Measurements from ENCODE around the gene GATA6. TPM values are rescaled to one million over a fixed set of nuclear protein-coding genes. Genes with fewer than 3 reads are reported as not detected.

The GATA6 gene
- total RNA-seq, 2 donors from 2014 or later = 106 to 158 TPM

- no peaks in the 10 kb centered on the region for H3K36me3 ChIP-seq (ENCODE audit: control insufficient read depth, insufficient read depth, low read length)
- Mint-ChIP-seq H3K4me1 (peaks cover 6% of the 10 kb centered on the region), H3K4me3 (no peak overlapping the region), H3K9me3 (no peaks in the 10 kb centered on the region), H3K36me3 (ENCODE audit: low read depth) (no peaks in the 10 kb centered on the region), H3K27ac (no peak overlapping the region), H3K27me3 (ENCODE audit: insufficient read depth) (peaks cover 41% of the 10 kb centered on the region)
- TF ChIP-seq, protein P1, sequence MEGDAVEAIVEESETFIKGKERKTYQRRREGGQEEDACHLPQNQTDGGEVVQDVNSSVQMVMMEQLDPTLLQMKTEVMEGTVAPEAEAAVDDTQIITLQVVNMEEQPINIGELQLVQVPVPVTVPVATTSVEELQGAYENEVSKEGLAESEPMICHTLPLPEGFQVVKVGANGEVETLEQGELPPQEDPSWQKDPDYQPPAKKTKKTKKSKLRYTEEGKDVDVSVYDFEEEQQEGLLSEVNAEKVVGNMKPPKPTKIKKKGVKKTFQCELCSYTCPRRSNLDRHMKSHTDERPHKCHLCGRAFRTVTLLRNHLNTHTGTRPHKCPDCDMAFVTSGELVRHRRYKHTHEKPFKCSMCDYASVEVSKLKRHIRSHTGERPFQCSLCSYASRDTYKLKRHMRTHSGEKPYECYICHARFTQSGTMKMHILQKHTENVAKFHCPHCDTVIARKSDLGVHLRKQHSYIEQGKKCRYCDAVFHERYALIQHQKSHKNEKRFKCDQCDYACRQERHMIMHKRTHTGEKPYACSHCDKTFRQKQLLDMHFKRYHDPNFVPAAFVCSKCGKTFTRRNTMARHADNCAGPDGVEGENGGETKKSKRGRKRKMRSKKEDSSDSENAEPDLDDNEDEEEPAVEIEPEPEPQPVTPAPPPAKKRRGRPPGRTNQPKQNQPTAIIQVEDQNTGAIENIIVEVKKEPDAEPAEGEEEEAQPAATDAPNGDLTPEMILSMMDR (conservative IDR thresholded peaks at IDR 0.05) = no peak
- WGBS, 2 experiments (ENCODE audit: insufficient coverage in 1 of 2, insufficient read length in 1 of 2) = 89 to 91% methylated on average over 5 to 7 of the region's 7 CpGs
- H3K9ac ChIP-seq (ENCODE audit: extremely low read depth, low read length, poor library complexity, severe bottlenecking) = no peak overlapping the region
- H3K27me3 ChIP-seq (ENCODE audit: control insufficient read depth, insufficient read depth, low read length, poor library complexity, severe bottlenecking) = no peaks in the 10 kb centered on the region
- no peaks in the 10 kb centered on the region for H3K9me3 ChIP-seq (ENCODE audit: control insufficient read depth, low read length)
- DNase-seq = no peak
- no peak overlapping the region for H3K27ac ChIP-seq (ENCODE audit: low read depth, low read length)
- H3K4me3 ChIP-seq (ENCODE audit: low read length) = no peak overlapping the region
- H3K4me1 ChIP-seq (ENCODE audit: control insufficient read depth, insufficient read depth, low read length) = no peaks in the 10 kb centered on the region
Measured at GRCh38 chr18:22229456-22230124, 60.2 kb downstream of the GATA6 start.

- WGBS, 2 experiments (ENCODE audit: insufficient coverage in 1 of 2, insufficient read length in 1 of 2) = 88 to 93% methylated on average over 11 to 12 of the region's 12 CpGs
- no peaks in the 10 kb centered on the region for H3K9me3 Mint-ChIP-seq
- Histone ChIP-seq H3K9ac (ENCODE audit: extremely low read depth, low read length, poor library complexity, severe bottlenecking) (no peak overlapping the region), H3K9me3 (ENCODE audit: control insufficient read depth, low read length) (no peaks in the 10 kb centered on the region), H3K36me3 (ENCODE audit: control insufficient read depth, insufficient read depth, low read length) (no peaks in the 10 kb centered on the region), H3K4me3 (ENCODE audit: low read length) (no peak overlapping the region), H3K4me1 (ENCODE audit: control insufficient read depth, insufficient read depth, low read length) (no peaks in the 10 kb centered on the region), H3K27me3 (ENCODE audit: control insufficient read depth, insufficient read depth, low read length, poor library complexity, severe bottlenecking) (no peaks in the 10 kb centered on the region), H3K27ac (ENCODE audit: low read depth, low read length) (no peak overlapping the region)
- TF ChIP-seq, protein P1 (conservative IDR thresholded peaks at IDR 0.05) = no peak
- H3K4me3 Mint-ChIP-seq = no peak overlapping the region
- DNase-seq = no peak
- H3K27ac Mint-ChIP-seq = no peak overlapping the region
- peaks cover 43% of the 10 kb centered on the region for H3K27me3 Mint-ChIP-seq (ENCODE audit: insufficient read depth)
- peaks cover 6% of the 10 kb centered on the region for H3K4me1 Mint-ChIP-seq
- H3K36me3 Mint-ChIP-seq (ENCODE audit: low read depth) = no peaks in the 10 kb centered on the region
Measured at GRCh38 chr18:22230471-22230945, 61.1 kb downstream of the GATA6 start.

DNA sequence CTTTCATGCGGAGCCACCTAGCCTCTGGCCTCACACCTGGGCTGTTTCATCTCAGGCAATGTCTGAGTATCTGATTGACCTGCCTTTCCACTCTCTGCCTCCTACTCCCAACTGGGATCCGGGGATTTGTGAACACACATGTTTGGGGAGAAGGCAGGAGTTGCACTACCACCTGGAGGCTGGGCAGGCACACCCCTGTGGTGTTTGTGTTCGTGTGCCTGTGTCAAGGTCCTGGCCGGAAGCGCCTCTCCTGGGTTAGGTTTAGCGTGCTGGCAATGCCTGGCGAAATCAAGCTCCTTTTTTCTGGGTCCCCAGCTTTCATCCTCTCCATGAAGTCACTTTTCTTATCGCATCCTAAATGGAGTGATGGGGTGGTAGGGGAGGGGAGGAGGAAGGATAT, 63.9 kb downstream of the GATA6 start:
- Histone ChIP-seq H3K4me1 (ENCODE audit: control insufficient read depth, insufficient read depth, low read length) (no peaks in the 10 kb centered on the region), H3K4me3 (ENCODE audit: low read length) (no peak overlapping the region), H3K36me3 (ENCODE audit: control insufficient read depth, insufficient read depth, low read length) (no peaks in the 10 kb centered on the region), H3K27me3 (ENCODE audit: control insufficient read depth, insufficient read depth, low read length, poor library complexity, severe bottlenecking) (no peaks in the 10 kb centered on the region), H3K9ac (ENCODE audit: extremely low read depth, low read length, poor library complexity, severe bottlenecking) (no peak overlapping the region), H3K9me3 (ENCODE audit: control insufficient read depth, low read length) (no peaks in the 10 kb centered on the region), H3K27ac (ENCODE audit: low read depth, low read length) (no peak overlapping the region)
- H3K27ac Mint-ChIP-seq = no peak overlapping the region
- TF ChIP-seq, protein P1 (conservative IDR thresholded peaks at IDR 0.05) = no peak
- H3K36me3 Mint-ChIP-seq (ENCODE audit: low read depth) = no peaks in the 10 kb centered on the region
- WGBS, 2 experiments (ENCODE audit: insufficient coverage in 1 of 2, insufficient read length in 1 of 2) = 85 to 92% methylated on average over 4 to 8 of the region's 8 CpGs
- no peaks in the 10 kb centered on the region for H3K9me3 Mint-ChIP-seq
- no peak overlapping the region for H3K4me3 Mint-ChIP-seq
- DNase-seq = no peak
- peaks cover 42% of the 10 kb centered on the region for H3K27me3 Mint-ChIP-seq (ENCODE audit: insufficient read depth)
- peaks cover 6% of the 10 kb centered on the region for H3K4me1 Mint-ChIP-seq

All from endodermal cell (in vitro differentiated cells).